BJ (cell line): ENCODE data around the gene DPYD. TPM values are rescaled to one million over a fixed set of nuclear protein-coding genes. Genes with fewer than 3 reads are reported as not detected.

Experiments used
- CTCF ChIA-PET: fragments of 350-600 bp; formaldehyde crosslinking; extraction: SDS; loops from one replicate; lab custom pipeline; 2021; ENCODE audit warnings: antibody characterized with exemption, inconsistent platforms; lab: Yijun Ruan, JAX
- POLR2A ChIA-PET: fragments of 300-600 bp; sonication (Branson Sonifier 250); formaldehyde crosslinking; extraction: SDS; loops from one replicate; lab custom pipeline; 2021; ENCODE audit warnings: antibody characterized with exemption; lab: Charles Lee
- DNase-seq: peaks from one replicate; pipeline ENCODE4 v3.0.0-alpha.2; 2011; ENCODE audit warnings: low read depth
- H3K27me3 ChIP-seq: 2 replicates; pipeline ENCODE4 v1.6.0; 2011; ENCODE audit warnings: low read length; ENCODE audit not compliant: control insufficient read depth, insufficient read depth
- H3K36me3 ChIP-seq: 2 replicates; pipeline ENCODE4 v1.5.1; 2011; ENCODE audit warnings: low read length; ENCODE audit not compliant: control insufficient read depth, insufficient read depth
- H3K4me3 ChIP-seq: 2 replicates; pipeline ENCODE4 v1.5.1; 2011; ENCODE audit warnings: low read depth, mild to moderate bottlenecking, control low read depth, low read length
- polyA plus RNA-seq: library from polyadenylated mRNA; depleted of rRNA; stranded (reverse); fragments of >200 nt; gene quantifications from 2 replicates; pipeline ENCODE4 v1.2.3, GENCODE V29; 2011
- TF ChIP-seq, protein P1 (sequence below): IDR thresholded peaks from 2 replicates; pipeline ENCODE4 v1.5.1; 2011; ENCODE audit warnings: low read depth, mild to moderate bottlenecking, control low read depth, inconsistent platforms, low read length, moderate library complexity; ENCODE audit not compliant: insufficient read depth

Gene DPYD
- polyA plus RNA-seq, 1 experiment: 13.1 TPM

DNA sequence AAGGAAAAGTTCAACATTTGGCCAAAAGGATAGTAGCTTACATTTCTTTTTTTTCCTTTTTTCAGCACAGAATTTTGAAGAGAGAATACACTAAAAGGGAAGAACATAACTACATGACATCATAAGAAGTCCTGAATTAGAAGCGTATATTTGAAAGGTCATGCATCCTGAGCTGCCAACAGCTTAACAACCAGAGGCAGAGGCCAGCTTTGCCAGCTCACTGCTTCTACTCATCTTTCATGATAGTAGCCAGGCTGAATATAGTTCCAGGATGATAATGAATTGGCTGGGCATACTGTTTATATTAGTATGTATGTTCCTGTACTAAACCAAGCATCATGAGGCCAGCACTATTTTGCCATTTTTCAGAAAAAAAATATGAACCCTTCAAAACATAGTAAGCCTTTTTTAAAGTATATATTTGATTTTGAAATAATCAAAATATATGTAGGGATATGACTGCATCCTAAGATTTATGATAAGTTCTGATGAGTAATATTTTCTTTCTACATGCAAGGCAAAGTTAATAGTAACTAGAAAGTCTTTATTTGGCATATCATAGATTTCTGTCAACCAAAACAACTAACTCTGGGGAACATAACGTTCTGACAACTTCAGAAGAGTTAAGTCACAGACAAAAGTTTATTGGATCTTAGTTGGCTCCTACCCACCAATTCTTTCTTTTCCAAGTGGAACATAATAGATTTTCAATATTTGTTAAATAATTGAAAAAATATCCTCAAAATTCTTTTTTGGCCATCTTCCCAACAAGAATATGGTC lies 123.2 kb downstream of the DPYD start:
- TF ChIP-seq, protein P1, sequence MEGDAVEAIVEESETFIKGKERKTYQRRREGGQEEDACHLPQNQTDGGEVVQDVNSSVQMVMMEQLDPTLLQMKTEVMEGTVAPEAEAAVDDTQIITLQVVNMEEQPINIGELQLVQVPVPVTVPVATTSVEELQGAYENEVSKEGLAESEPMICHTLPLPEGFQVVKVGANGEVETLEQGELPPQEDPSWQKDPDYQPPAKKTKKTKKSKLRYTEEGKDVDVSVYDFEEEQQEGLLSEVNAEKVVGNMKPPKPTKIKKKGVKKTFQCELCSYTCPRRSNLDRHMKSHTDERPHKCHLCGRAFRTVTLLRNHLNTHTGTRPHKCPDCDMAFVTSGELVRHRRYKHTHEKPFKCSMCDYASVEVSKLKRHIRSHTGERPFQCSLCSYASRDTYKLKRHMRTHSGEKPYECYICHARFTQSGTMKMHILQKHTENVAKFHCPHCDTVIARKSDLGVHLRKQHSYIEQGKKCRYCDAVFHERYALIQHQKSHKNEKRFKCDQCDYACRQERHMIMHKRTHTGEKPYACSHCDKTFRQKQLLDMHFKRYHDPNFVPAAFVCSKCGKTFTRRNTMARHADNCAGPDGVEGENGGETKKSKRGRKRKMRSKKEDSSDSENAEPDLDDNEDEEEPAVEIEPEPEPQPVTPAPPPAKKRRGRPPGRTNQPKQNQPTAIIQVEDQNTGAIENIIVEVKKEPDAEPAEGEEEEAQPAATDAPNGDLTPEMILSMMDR: no peak
- no peak overlapping the region for H3K4me3 ChIP-seq
- POLR2A ChIA-PET: interaction anchor here (0.6 kb wide), 1 partner anchor 39 kb away, joined by 4 read pairs; no protein-coding TSS in a partner anchor
- CTCF ChIA-PET: no interaction called here
- no peaks in the 10 kb centered on the region for H3K36me3 ChIP-seq
- H3K27me3 ChIP-seq: no peaks in the 10 kb centered on the region
- no peak for DNase-seq

DNA sequence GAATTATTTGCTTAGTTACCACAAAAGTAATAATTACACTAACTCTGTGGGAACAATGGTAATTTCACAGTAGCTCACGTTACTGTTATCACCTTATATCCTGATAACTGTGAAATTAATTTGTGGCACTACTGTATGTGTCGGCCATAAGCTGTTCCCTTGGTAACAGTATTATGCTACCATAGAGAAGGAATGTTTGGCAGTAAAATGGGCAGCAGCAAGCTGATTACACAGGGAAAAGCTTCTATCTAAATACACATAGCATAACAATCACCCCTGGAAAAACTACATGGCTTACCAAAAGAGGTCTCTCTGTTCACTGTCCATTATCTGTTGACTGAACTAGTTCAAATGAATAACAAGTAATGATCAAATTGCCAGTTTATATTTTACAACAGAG lies 124.1 kb downstream of the DPYD start:
- ChIA-PET POLR2A (interaction anchor here (0.6 kb wide), 1 partner anchor 211 kb away, joined by 3 read pairs; no protein-coding TSS in a partner anchor), CTCF (interaction anchor here (0.7 kb wide), 1 partner anchor 23 kb away, joined by 4 read pairs; no protein-coding TSS in a partner anchor)
- DNase-seq: no peak
- Histone ChIP-seq H3K36me3 (no peaks in the 10 kb centered on the region), H3K27me3 (no peaks in the 10 kb centered on the region), H3K4me3 (no peak overlapping the region)
- TF ChIP-seq, protein P1: no peak

DNA sequence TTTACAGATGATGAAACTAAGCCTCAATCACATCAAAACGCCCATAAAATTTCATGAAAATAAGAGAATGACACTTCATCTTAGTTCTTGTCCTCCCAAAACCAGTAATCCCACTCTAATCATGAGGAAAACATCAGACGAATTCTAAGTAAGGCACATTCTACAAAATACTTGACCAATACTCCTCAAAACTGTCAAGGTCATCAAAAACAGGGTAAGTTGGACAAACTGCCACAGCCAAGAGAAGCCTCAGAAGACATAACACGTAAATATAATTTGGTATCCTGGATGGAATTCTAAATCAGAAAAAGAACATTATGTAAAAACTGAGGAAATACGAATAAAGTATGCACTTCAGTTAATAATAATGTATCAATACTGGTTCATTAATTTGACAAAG lies 128.2 kb downstream of the DPYD start:
- TF ChIP-seq, protein P1: no peak
- Histone ChIP-seq H3K4me3 (no peak overlapping the region), H3K36me3 (no peaks in the 10 kb centered on the region), H3K27me3 (no peaks in the 10 kb centered on the region)
- DNase-seq: no peak
- POLR2A ChIA-PET: no interaction called here
- CTCF ChIA-PET: no interaction called here

DNA sequence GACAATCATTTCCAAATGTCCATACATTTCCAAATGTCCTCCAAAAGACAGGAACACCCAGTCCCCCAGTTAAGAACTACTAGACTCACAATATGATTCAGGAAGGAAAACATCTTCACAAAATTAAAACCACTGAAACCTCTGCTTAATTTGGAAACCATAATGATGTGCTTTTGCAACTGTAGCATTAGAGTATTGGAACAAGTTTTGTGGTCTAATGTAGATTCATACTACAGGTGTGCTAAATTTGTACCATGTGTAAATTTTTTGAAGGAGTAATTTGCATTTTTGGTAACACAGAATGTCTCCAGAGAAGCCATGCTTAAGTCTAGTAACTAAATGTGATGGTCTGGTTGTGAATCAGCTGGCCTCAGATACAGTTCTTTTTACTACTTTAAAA lies 129.6 kb downstream of the DPYD start:
- POLR2A ChIA-PET: no interaction called here
- CTCF ChIA-PET: no interaction called here
- H3K36me3 ChIP-seq: no peaks in the 10 kb centered on the region
- TF ChIP-seq, protein P1: no peak
- DNase-seq: no peak
- no peak overlapping the region for H3K4me3 ChIP-seq
- H3K27me3 ChIP-seq: no peaks in the 10 kb centered on the region

DNA sequence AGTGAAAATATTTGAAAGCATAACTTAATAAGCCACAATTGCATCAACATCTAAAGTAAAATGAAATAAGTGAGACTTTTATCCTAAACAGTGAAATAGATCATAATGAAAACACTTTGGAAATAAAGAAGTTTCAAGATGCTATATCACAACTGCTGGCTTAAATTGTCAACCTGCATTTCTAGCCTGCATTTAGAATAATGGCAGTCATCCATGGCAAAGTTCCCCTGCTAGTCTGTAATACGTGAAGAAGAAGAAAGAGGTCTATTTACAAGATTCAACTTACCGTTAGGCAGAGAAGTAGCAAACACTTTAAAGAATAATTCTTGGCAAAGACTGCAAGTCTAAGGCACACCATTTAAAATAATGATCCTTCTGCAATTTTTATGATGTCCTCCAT lies 133.6 kb downstream of the DPYD start:
- H3K4me3 ChIP-seq: no peak overlapping the region
- no peak for DNase-seq
- ChIA-PET POLR2A (no interaction called here), CTCF (interaction anchor here (1.0 kb wide), 1 partner anchor 49 kb away, joined by 3 read pairs; no protein-coding TSS in a partner anchor)
- H3K27me3 ChIP-seq: no peaks in the 10 kb centered on the region
- TF ChIP-seq, protein P1: no peak
- H3K36me3 ChIP-seq: no peaks in the 10 kb centered on the region
